HUDEP-2 (cell line): ENCODE data around the gene SPI1.
"Not testable (repeated sequence)": the region's sequence is repeated elsewhere in the genome, so short reads cannot be mapped to it uniquely, and the experiment has no call there.

Experiments used
- DNase-seq, 76 experiments: peaks; one replicate each; lab custom pipeline; 2025; ENCODE audit not compliant: unreplicated experiment in 76 of 76; lab: John Stamatoyannopoulos, UW

SPI1 gene

DNA sequence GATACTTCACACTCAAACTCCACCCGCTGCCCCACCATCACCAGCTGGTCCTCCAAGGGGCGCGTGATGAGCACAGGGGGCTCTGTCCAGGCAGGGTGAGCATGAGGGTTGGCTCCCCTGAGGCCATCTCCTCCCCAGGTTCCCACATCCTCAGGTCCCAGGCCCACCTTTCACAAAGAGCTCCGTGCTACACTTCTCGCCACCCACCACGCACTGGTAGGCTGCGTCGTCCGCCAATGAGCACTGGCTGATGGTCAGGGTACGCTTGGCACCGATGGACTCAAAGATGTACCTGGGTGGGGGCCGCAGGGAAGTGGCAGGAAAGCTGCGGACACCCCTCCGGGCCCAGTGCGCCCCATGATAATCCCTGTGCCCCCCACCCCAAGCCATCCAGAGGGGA is 35.5 kb downstream of the SPI1 start:
- DNase-seq: no peak

DNA sequence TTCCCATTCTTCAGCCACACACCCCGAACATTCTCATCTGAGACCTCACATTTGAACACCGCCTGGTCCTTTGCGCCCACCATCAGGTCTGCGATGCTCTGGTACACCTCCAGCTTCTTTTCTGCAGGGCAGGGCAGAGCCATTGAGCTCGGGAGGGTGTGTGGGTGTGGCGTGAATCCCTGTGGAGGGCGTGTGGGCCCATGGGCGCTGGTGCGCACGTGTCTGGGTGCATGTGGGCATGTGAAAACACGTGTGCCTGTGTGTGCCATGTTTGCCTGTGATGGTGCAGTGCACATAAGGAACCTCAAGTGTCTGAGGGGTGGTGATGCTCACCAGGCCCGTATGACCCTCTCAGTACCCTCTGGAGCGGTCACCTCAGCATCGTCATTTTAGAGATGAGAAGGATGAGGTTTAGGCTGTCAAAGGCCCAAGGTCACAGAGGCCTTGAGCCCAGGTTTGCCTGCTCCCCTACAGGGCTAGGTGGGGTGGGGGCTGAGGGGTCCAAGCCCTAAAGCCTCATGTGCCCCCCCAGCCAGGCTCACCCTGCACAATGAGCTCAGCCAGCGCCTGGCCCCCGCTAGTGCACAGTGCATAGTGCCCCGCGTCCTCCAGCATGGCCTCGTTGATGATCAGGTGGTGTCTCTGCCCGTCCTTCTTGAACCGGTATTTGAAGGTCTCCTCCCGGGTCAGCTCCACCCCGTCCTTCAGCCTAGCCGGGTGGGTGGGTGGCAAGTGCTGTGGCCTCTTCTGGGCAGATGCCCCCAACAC is 36.1 kb downstream of the SPI1 start:
- no peak for DNase-seq

DNA sequence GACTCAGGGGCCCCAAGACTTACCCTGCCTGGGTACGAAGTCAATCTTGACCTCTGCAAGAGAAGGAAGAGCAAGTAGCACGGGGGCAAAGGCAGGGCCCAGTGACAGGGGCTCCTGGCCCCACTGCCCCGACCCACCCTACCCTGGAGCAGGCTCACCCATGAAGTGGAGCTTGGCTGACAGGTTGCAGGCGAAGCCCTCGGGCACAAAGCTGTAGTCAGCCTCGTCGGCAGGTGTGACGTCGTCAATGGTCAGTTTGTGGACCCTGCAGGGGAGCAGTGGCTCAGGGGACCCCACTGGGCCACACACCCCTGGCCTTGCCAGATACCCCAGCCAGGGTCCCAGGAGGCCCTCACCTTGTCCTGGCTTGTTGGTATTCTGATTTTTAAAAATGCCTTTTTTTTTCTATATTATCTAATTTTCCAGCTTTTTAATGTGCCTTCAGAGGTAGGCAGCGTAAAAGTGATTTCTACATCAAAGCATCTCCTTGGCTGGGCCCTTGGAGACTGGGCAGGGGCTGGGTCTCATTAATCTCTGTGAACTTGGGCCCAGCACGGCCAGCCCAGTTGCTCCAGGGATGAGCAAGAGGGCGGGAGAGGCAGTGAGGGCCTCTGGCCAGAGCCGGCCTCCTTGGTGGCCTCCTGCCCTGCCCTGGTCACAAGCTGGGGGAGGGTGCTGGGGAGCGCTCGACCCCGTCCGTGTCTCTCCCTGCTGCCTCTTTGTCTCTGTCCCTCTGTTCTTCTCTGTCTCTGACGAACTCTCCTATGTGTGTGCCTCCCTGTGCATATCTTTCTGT is 37.2 kb downstream of the SPI1 start:
- DNase-seq: no peak

DNA sequence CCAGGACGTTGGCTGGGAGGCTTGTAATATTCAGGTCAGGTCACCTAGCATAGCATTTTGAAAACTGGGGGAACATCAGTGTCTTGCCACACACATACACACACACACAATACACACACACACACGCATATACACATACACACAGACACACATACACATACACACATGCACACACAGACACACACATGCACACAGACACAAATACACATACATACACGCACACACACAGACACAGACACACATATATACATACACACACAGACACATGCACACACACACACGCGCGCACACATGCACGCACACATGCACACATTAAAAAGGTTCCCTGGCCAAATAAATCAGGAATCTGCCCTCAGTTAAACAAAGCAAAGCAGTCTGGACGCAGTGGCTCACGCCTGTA is 38.3 kb downstream of the SPI1 start:
- DNase-seq: no peak

- no peak for DNase-seq
These were observed 39.7 kb downstream of the SPI1 start for GRCh38 chr11:47338396-47339241.

- DNase-seq: no peak
These were observed 41.0 kb downstream of the SPI1 start for GRCh38 chr11:47337229-47337924.

DNA sequence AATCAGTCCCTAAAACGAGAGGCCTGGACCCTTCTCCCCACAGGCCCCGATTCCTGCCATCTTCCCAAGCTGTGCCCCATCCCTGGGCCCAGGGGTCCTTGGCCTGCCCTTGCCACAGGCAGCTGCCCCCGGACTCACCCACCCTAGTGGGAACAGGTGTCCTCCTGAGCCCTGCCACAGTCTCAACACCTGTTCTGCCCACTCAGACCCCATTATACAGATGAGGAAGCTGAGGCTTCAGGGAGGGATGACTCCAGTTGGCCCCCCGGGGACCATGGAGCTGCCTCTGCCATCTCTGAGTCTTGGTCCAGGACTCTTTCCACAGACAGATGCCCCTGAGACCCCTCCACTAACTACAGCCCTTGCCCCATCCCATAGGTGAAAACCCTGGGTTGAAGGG is 41.8 kb downstream of the SPI1 start:
- DNase-seq: no peak

DNA sequence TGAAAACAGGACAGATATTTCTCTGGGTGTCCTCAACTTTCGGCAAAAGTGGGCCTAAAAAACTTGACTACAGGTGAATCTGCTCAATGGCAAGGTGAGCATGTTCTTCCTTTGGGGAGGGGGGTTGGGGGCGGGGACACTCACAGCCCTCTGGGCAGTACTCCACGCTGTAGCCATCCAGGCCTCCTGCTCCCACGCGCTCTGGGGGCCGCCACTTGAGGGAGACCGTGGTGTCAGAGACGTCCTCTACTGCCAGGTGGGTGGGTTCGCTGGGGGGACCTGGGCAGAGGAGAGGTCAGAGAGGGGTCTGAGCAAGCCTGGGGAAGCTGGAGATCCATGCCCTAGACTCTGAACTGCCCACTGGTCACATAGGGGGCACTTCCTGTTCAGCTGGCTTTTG is 42.6 kb downstream of the SPI1 start:
- DNase-seq: no peak

DNA sequence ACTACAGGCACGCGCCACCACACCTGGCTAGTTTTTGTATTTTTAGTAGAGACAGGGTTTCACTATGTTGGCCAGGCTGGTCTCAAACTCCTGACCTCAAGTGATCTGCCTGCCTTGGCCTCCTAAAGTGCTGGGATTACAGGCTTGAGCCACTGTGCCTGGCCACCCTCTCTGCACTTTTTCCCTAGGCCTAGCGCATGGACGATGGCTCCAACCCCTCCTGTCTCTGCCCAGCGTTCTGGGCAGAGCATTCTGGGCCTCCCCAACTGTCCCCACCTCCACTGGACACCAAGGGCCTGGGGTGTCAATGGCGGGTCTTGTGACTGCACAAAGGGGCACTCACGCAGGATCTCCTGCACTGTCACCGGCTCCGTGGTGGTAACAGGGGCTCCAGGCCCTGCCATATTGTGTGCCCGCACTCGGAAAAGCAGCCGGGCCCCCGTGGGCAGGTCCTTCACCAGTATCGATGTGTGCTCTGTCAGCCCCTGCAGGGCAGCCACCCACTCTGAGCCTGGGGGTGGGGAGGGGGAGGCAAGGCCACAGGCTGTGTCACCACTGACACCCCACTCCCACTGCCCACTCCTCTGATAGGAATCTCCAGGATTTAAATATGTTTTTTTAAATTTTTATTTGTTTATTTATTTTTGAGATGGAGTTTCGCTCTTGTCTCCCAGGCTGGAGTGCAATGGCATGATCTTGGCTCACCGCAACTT is 43.5 kb downstream of the SPI1 start:
- DNase-seq: not testable (repeated sequence)

DNA sequence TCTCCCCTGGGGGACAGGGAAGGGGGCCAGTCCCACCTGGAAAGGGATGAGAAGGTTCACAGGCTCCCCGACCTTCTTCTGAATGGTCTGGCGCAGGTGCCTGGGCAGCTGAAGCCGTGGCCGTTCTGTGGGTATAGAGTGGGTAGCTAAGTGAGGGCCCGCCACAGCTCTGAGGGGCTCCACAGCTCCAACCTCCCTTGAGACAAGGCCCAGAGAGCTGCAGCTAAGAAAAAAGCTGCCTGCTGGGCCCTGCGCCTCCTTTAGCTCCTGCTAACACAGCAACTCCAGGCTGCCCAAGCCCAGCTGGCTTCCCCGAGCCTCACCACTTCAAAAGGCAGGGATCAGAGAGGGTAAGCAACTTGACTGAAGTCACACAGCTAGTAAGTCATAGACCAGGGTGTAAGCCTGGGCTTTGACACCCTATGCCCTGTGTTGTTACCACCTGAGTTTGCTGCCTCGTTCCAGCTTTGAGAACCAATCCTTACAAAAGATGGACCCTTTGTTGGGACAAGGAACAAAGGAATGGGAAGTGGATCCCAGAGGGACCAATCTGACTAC is 44.4 kb downstream of the SPI1 start:
- DNase-seq: no peak

DNA sequence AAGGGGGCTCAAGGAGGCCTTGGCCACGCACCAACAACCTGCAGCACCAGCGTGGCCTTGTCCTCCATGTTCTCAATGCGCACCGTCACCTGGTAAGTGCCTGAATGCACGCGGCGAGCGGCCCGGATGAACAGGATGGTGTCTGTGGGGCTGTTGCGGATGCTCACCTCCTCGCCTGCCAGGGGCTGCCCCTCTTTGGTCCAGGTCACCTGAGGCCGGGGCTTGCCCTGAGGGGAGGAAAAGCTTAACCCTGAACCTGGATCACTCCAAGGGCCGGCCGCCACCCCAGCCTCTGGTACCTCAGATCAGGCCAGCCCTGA is 44.9 kb downstream of the SPI1 start:
- no peak for DNase-seq

- DNase-seq: no peak
These were observed 45.4 kb downstream of the SPI1 start for GRCh38 chr11:47332791-47333525.

GRCh38 chr11:47332303-47332711 is 46.0 kb downstream of the SPI1 start:
- no peak for DNase-seq

GRCh38 chr11:47331454-47332302 is 46.7 kb downstream of the SPI1 start:
- no peak for DNase-seq

DNA sequence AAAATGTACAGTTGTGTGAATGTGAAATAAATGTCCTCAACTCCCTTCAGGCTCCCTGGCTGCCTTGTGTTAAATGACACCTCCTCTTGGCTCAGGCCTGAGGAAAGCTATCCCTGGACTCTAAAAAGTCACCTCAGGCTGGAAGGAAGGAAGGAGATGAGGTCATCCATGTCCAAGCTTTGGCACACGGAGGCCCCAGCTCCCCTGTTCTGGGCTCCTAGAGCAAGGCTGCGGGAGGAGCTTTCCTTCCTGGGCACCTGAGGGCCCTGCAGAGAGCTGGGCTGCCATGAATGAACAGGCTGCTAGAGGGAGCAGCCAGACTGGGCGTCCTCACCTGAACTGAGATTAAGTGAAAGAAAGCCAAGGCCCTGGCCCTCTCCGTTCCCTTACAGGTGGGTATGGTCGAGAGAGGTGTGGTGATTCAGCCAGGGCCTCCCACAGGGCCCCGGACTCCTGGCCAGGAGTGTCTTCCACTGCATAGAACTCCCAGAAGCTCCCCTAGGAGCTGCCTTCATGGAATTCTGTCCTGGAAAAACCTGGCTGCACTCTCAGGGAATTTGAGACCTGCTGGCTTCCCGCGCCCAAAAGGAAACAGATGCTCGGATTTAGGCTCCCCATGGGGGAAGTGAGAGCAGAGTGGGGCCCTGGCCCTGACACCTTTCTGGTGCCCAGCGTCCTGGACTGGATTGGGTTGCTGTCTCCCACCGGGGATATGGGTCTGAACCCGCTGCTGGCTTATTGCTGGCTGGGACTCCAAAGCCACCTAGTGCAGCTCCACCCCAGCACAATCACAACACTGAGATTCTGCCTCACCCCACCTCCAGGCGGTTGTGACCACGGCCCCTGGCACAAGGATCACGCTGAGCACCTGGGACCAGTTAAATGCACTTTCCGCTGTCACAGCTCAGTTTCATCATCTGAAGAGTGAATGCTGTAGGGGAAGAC is 48.1 kb downstream of the SPI1 start:
- DNase-seq: no peak

- DNase-seq: no peak
These were observed 48.8 kb downstream of the SPI1 start for GRCh38 chr11:47329431-47329986.
